PC-9 (cell line): ENCODE measurements around the gene PPAN.

Source experiments
- EZH2 ChIP-seq: fragments of 200-600 bp; sonication (generic); IDR thresholded peaks from 2 replicates; pipeline ENCODE4 v1.8.0; 2017; ENCODE audit warnings: antibody characterized with exemption, low read depth
- TF ChIP-seq, protein P1 (sequence below): fragments of 200-600 bp; sonication (generic); conservative IDR thresholded peaks from 2 replicates; pipeline ENCODE4 v1.6.1; 2017; ENCODE audit warnings: mixed run types, antibody characterized with exemption, mild to moderate bottlenecking, moderate library complexity

DNA sequence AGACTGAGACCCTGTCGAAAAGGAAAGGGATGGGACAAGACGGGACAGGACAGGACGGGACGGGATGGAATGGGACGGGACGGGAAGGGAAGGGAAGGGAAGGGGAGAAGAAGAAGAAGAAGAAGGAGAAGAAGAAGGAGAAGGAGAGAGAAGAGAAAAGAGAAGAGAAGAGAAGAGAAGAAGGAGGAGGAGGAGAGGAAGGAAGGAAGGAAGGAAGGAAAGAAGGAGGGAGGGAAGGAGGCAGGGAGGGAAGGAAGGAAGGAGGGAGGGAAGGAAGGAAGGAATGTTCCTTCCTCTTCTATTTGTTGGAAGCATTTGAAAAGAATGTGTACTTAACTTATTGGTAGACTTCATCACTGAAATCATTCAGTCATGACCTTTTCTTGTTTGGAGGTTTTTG is 29.6 kb upstream of the PPAN start:
- TF ChIP-seq, protein P1, sequence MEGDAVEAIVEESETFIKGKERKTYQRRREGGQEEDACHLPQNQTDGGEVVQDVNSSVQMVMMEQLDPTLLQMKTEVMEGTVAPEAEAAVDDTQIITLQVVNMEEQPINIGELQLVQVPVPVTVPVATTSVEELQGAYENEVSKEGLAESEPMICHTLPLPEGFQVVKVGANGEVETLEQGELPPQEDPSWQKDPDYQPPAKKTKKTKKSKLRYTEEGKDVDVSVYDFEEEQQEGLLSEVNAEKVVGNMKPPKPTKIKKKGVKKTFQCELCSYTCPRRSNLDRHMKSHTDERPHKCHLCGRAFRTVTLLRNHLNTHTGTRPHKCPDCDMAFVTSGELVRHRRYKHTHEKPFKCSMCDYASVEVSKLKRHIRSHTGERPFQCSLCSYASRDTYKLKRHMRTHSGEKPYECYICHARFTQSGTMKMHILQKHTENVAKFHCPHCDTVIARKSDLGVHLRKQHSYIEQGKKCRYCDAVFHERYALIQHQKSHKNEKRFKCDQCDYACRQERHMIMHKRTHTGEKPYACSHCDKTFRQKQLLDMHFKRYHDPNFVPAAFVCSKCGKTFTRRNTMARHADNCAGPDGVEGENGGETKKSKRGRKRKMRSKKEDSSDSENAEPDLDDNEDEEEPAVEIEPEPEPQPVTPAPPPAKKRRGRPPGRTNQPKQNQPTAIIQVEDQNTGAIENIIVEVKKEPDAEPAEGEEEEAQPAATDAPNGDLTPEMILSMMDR = no peak
- no peak for TF ChIP-seq EZH2
